OCI-LY1 (cell line): ENCODE data around the gene TRIM5.

Source experiments
- H2AFZ ChIP-seq: fragments of 200-600 bp; sonication (generic), shearing (Covaris generic); 2 replicates; pipeline ENCODE4 v1.6.0; 2014; ENCODE audit warnings: antibody characterized with exemption, mild to moderate bottlenecking, low read length
- H3F3A ChIP-seq: fragments of 200-600 bp; sonication (generic), shearing (Covaris generic); 2 replicates; pipeline ENCODE4 v1.6.0; 2014; ENCODE audit warnings: mild to moderate bottlenecking, antibody characterized with exemption, low read length, moderate library complexity; ENCODE audit not compliant: insufficient read depth
- H3K27ac ChIP-seq: fragments of 200-600 bp; sonication (generic); 2 replicates; pipeline ENCODE4 v1.5.1; 2014; ENCODE audit warnings: low read length, mixed run types, mild to moderate bottlenecking, low read depth; ENCODE audit not compliant: poor library complexity, severe bottlenecking
- H3K27me3 ChIP-seq: fragments of 200-600 bp; sonication (generic); 2 replicates; pipeline ENCODE4 v1.6.0; 2014; ENCODE audit warnings: antibody characterized with exemption, mild to moderate bottlenecking, low read length, moderate library complexity; ENCODE audit not compliant: insufficient read depth
- H3K36me3 ChIP-seq: fragments of 200-600 bp; sonication (generic); 2 replicates; pipeline ENCODE4 v1.6.1; 2014; ENCODE audit warnings: mild to moderate bottlenecking, antibody characterized with exemption, low read length, moderate library complexity, mixed read lengths; ENCODE audit not compliant: insufficient read depth
- H3K4me1 ChIP-seq: fragments of 200-600 bp; sonication (generic); 2 replicates; pipeline ENCODE4 v1.5.1; 2014; ENCODE audit warnings: mild to moderate bottlenecking, low read length, moderate library complexity; ENCODE audit not compliant: insufficient read depth, severe bottlenecking
- H3K4me2 ChIP-seq: fragments of 200-600 bp; sonication (generic), shearing (Covaris generic); 2 replicates; pipeline ENCODE4 v1.6.1; 2014; ENCODE audit warnings: low read length
- H3K4me3 ChIP-seq: fragments of 200-600 bp; sonication (generic); 2 replicates; pipeline ENCODE4 v1.5.1; 2014; ENCODE audit warnings: low read length, low read depth, mild to moderate bottlenecking, mixed read lengths; ENCODE audit not compliant: poor library complexity, severe bottlenecking
- H3K79me2 ChIP-seq: fragments of 200-600 bp; shearing (Covaris generic); 2 replicates; pipeline ENCODE4 v1.6.1; 2016; ENCODE audit warnings: mixed run types, low read length, mixed read lengths; ENCODE audit not compliant: insufficient read depth
- H3K9ac ChIP-seq: fragments of 200-600 bp; sonication (generic), shearing (Covaris generic); 2 replicates; pipeline ENCODE4 v1.6.1; 2014; ENCODE audit warnings: mild to moderate bottlenecking, low read length, mixed read lengths
- H3K9me2 ChIP-seq: fragments of 200-600 bp; sonication (generic), shearing (Covaris generic); 2 replicates; pipeline ENCODE4 v1.6.1; 2014; ENCODE audit warnings: low read depth, mild to moderate bottlenecking, low read length, mixed read lengths
- H3K9me3 ChIP-seq: fragments of 200-600 bp; shearing (Covaris generic); 2 replicates; pipeline ENCODE4 v1.6.1; 2014; ENCODE audit warnings: low read length, mixed read lengths
- H4K20me1 ChIP-seq: fragments of 200-600 bp; sonication (generic), shearing (Covaris generic); 2 replicates; pipeline ENCODE4 v1.6.0; 2016; ENCODE audit warnings: mild to moderate bottlenecking, low read length; ENCODE audit not compliant: insufficient read depth
- EZH2 ChIP-seq: fragments of 200-600 bp; sonication (generic), shearing (Covaris generic); IDR thresholded peaks from 2 replicates; pipeline ENCODE4 v1.8.0; 2017; ENCODE audit warnings: borderline replicate concordance, mixed run types, mild to moderate bottlenecking, antibody characterized with exemption, low read length, moderate library complexity, mixed read lengths
- TF ChIP-seq, protein P1 (sequence below): fragments of 200-600 bp; sonication (generic), shearing (Covaris generic); IDR thresholded peaks from 2 replicates; pipeline ENCODE4 v1.5.1; 2017; ENCODE audit warnings: mild to moderate bottlenecking, antibody characterized with exemption, low read length, moderate library complexity, mixed read lengths

Gene TRIM5

GRCh38 chr11:5643585-5643984 lies 41.3 kb downstream of the TRIM5 start:
- Histone ChIP-seq H3K9me2 (no peaks in the 10 kb centered on the region), H3K9ac (no peak overlapping the region), H3K4me1 (no peaks in the 10 kb centered on the region), H3K79me2 (no peaks in the 10 kb centered on the region), H3K4me3 (no peak overlapping the region), H3K9me3 (no peaks in the 10 kb centered on the region), H3K4me2 (no peak overlapping the region), H3K27ac (no peak overlapping the region), H3F3A (no peaks in the 10 kb centered on the region), H3K27me3 (no peaks in the 10 kb centered on the region), H4K20me1 (no peaks in the 10 kb centered on the region), H3K36me3 (peaks cover 16% of the 10 kb centered on the region), H2AFZ (no peak overlapping the region)
- TF ChIP-seq, protein P1, sequence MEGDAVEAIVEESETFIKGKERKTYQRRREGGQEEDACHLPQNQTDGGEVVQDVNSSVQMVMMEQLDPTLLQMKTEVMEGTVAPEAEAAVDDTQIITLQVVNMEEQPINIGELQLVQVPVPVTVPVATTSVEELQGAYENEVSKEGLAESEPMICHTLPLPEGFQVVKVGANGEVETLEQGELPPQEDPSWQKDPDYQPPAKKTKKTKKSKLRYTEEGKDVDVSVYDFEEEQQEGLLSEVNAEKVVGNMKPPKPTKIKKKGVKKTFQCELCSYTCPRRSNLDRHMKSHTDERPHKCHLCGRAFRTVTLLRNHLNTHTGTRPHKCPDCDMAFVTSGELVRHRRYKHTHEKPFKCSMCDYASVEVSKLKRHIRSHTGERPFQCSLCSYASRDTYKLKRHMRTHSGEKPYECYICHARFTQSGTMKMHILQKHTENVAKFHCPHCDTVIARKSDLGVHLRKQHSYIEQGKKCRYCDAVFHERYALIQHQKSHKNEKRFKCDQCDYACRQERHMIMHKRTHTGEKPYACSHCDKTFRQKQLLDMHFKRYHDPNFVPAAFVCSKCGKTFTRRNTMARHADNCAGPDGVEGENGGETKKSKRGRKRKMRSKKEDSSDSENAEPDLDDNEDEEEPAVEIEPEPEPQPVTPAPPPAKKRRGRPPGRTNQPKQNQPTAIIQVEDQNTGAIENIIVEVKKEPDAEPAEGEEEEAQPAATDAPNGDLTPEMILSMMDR = no peak
- no peak for TF ChIP-seq EZH2

DNA sequence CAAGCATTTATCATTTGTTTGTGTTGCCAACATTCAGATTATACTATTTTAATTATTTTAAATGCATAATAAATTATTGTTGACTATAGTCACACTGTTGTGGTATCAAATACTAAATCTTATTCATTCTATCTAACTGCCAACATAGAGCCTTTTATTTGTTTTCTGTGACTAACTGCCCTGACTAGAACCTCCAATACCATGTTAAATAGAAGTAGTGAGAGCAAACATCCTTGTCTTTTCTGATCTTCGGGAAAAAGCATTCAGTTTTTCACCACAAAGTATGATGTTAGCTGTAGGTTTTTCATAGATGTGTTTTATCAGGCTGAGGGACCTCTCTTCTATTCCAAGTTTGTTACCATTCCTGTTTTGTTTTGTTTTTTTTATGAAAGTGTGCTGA lies 44.9 kb downstream of the TRIM5 start:
- H3K27ac ChIP-seq = no peak overlapping the region
- H3K27me3 ChIP-seq = no peaks in the 10 kb centered on the region
- no peaks in the 10 kb centered on the region for H3K4me1 ChIP-seq
- H3F3A ChIP-seq = no peaks in the 10 kb centered on the region
- no peaks in the 10 kb centered on the region for H3K9me2 ChIP-seq
- no peak overlapping the region for H3K4me3 ChIP-seq
- H3K9me3 ChIP-seq = no peaks in the 10 kb centered on the region
- H3K9ac ChIP-seq = no peak overlapping the region
- H2AFZ ChIP-seq = no peak overlapping the region
- peaks cover 32% of the 10 kb centered on the region for H3K36me3 ChIP-seq
- H4K20me1 ChIP-seq = no peaks in the 10 kb centered on the region
- H3K4me2 ChIP-seq = no peak overlapping the region
- TF ChIP-seq, protein P1 = no peak
- no peak for TF ChIP-seq EZH2
- no peaks in the 10 kb centered on the region for H3K79me2 ChIP-seq

- Histone ChIP-seq H2AFZ (peak overlapping the region; percentile 75; the same call in 1 of the 2 replicates), H3K4me3 (peak overlapping the region; percentile 7), H3K27ac (peak overlapping the region; percentile 78), H4K20me1 (no peaks in the 10 kb centered on the region), H3K79me2 (no peaks in the 10 kb centered on the region), H3K4me2 (peak overlapping the region; percentile 56), H3K9me2 (no peaks in the 10 kb centered on the region), H3F3A (no peaks in the 10 kb centered on the region), H3K4me1 (peaks cover 16% of the 10 kb centered on the region), H3K9ac (peak overlapping the region; percentile 31; the same call in 1 of the 2 replicates), H3K36me3 (peaks cover 30% of the 10 kb centered on the region), H3K9me3 (no peaks in the 10 kb centered on the region), H3K27me3 (no peaks in the 10 kb centered on the region)
- TF ChIP-seq, protein P1 = no peak
- TF ChIP-seq EZH2 = no peak
Measured at GRCh38 chr11:5631969-5632635, 52.8 kb downstream of the TRIM5 start.
